IMR-90 (cell line): ENCODE measurements around the gene SLC6A3. TPM values are rescaled to one million over a fixed set of nuclear protein-coding genes. Genes with fewer than 3 reads are reported as not detected.
"Not testable (repeated sequence)": the region's sequence is repeated elsewhere in the genome, so short reads cannot be mapped to it uniquely, and the experiment has no call there.

Experiments
- ATAC-seq: fragments of 200-7000 bp; cut with Tn5 transposase; 2 replicates; pipeline ENCODE4 v1.9.1; 2020; ENCODE audit warnings: low read depth, mild to moderate bottlenecking, moderate library complexity
- BruUV-seq: library from RNA; stranded (reverse); fragments of 400-500 nt; replicated peaks from 2 replicates; lab custom pipeline; 2021; lab: Mats Ljungman, UMichigan
- CTCF ChIA-PET: fragments of 300-600 bp; formaldehyde crosslinking; extraction: SDS; loops from one replicate; lab custom pipeline; 2021; ENCODE audit warnings: antibody characterized with exemption; lab: Yijun Ruan, JAX
- POLR2A ChIA-PET: fragments of 300-600 bp; sonication (Branson Sonifier 250); formaldehyde crosslinking; loops from one replicate; lab custom pipeline; 2022; ENCODE audit warnings: antibody characterized with exemption; ENCODE audit not compliant: unreplicated experiment; lab: Charles Lee
- DNase-seq: peaks from one replicate; pipeline ENCODE4 v3.0.0; 2013
- H2AFZ ChIP-seq: replicated peaks from 2 replicates; pipeline ENCODE3; 2013; ENCODE audit warnings: low read length, mild to moderate bottlenecking; ENCODE audit not compliant: poor library complexity
- H2AK5ac ChIP-seq: 2 replicates; pipeline ENCODE4 v1.6.1; 2013; ENCODE audit warnings: low read depth, low read length, inconsistent platforms
- H2AK9ac ChIP-seq: replicated peaks from 2 replicates; pipeline ENCODE3; 2013; ENCODE audit warnings: mild to moderate bottlenecking, low read depth, low read length, moderate library complexity; ENCODE audit not compliant: poor library complexity
- H2BK120ac ChIP-seq: 2 replicates; pipeline ENCODE4 v1.6.1; 2013; ENCODE audit warnings: low read depth, low read length, inconsistent platforms
- H2BK15ac ChIP-seq: 3 replicates; pipeline ENCODE4 v1.6.1; 2013; ENCODE audit warnings: low read depth, low read length, inconsistent platforms
- H2BK20ac ChIP-seq: 2 replicates; pipeline ENCODE4 v1.6.1; 2013; ENCODE audit warnings: low read depth, mild to moderate bottlenecking, inconsistent platforms, low read length, moderate library complexity
- H2BK5ac ChIP-seq: 2 replicates; pipeline ENCODE4 v1.6.1; 2013; ENCODE audit warnings: mild to moderate bottlenecking, low read depth, low read length, inconsistent platforms; ENCODE audit not compliant: poor library complexity, severe bottlenecking
- H3K14ac ChIP-seq: replicated peaks from 2 replicates; pipeline ENCODE4 v1.6.1; 2013; ENCODE audit warnings: low read depth, low read length, inconsistent platforms
- H3K18ac ChIP-seq: 2 replicates; pipeline ENCODE4 v1.6.1; 2013; ENCODE audit warnings: low read depth, low read length, control low read depth
- H3K23ac ChIP-seq: 2 replicates; pipeline ENCODE4 v1.6.1; 2013; ENCODE audit warnings: low read depth, low read length, inconsistent platforms
- H3K27ac ChIP-seq: 2 replicates; pipeline ENCODE4 v1.5.1; 2013; ENCODE audit warnings: mild to moderate bottlenecking, control low read depth, low read length; ENCODE audit not compliant: insufficient read depth
- H3K27me3 ChIP-seq: 2 replicates; pipeline ENCODE4 v1.6.1; 2013; ENCODE audit warnings: low read length; ENCODE audit not compliant: control insufficient read depth, insufficient read depth
- H3K36me3 ChIP-seq: 2 replicates; pipeline ENCODE4 v1.6.1; 2013; ENCODE audit warnings: low read length, mixed read lengths; ENCODE audit not compliant: control insufficient read depth, insufficient read depth
- H3K4ac ChIP-seq: 2 replicates; pipeline ENCODE4 v1.6.1; 2013; ENCODE audit warnings: low read depth, low read length, inconsistent platforms
- H3K4me1 ChIP-seq: 2 replicates; pipeline ENCODE4 v1.6.1; 2013; ENCODE audit warnings: low read length, mixed read lengths; ENCODE audit not compliant: control insufficient read depth, insufficient read depth
- H3K4me2 ChIP-seq: 2 replicates; pipeline ENCODE4 v1.6.1; 2013; ENCODE audit warnings: low read depth, mild to moderate bottlenecking, control low read depth, low read length, moderate library complexity
- H3K4me3 ChIP-seq: 2 replicates; pipeline ENCODE4 v1.5.1; 2013; ENCODE audit warnings: low read depth, mild to moderate bottlenecking, control low read depth, low read length, moderate library complexity; ENCODE audit not compliant: insufficient read depth
- H3K56ac ChIP-seq: 2 replicates; pipeline ENCODE4 v1.6.1; 2013; ENCODE audit warnings: low read length, inconsistent platforms; ENCODE audit not compliant: insufficient read depth; ENCODE audit errors: extremely low read depth
- H3K79me1 ChIP-seq, 2 experiments: 2 replicates each; pipeline ENCODE4 v1.6.1; 2013; ENCODE audit warnings: low read length in 2 of 2, inconsistent platforms in 1 of 2, low read depth in 1 of 2
- H3K9ac ChIP-seq: 2 replicates; pipeline ENCODE4 v1.6.1; 2013; ENCODE audit warnings: low read depth, low read length, control low read depth
- H3K9me1 ChIP-seq: 2 replicates; pipeline ENCODE4 v1.6.1; 2013; ENCODE audit warnings: low read length, inconsistent platforms; ENCODE audit not compliant: insufficient read depth
- H3K9me3 ChIP-seq: 2 replicates; pipeline ENCODE4 v1.6.1; 2013; ENCODE audit warnings: low read length; ENCODE audit not compliant: control insufficient read depth, insufficient read depth
- H4K20me1 ChIP-seq: 2 replicates; pipeline ENCODE4 v1.6.1; 2013; ENCODE audit warnings: low read length, inconsistent platforms; ENCODE audit not compliant: insufficient read depth
- H4K5ac ChIP-seq: 2 replicates; pipeline ENCODE4 v1.6.1; 2013; ENCODE audit warnings: mild to moderate bottlenecking, low read depth, low read length, control low read depth
- H4K8ac ChIP-seq, 2 experiments: 2 replicates each; pipeline ENCODE4 v1.6.1; 2013; ENCODE audit warnings: low read depth in 2 of 2, low read length in 2 of 2, control low read depth in 1 of 2, inconsistent platforms in 1 of 2
- H4K91ac ChIP-seq: 2 replicates; pipeline ENCODE4 v1.6.1; 2013; ENCODE audit warnings: low read depth, low read length, inconsistent platforms; ENCODE audit not compliant: insufficient read depth
- WGBS, 2 experiments: methylation state at CpG; one replicate each; pipeline versions ENCODE4 v1.1.5 to v1.1.7; 2013; ENCODE audit warnings: missing lambda C conversion rate in 2 of 2; ENCODE audit not compliant: insufficient read length in 1 of 2; ENCODE audit errors: extremely low coverage in 2 of 2; 5-methylcytosine and 5-hydroxymethylcytosine counted together
- dilution Hi-C: fragments of 300-500 bp; cut with HindIII; formaldehyde crosslinking; loops from one replicate; pipeline ENCODE4 v1.14.3; 2018; ENCODE audit warnings: low sequenced_read_pairs; ENCODE audit not compliant: unreplicated experiment
- in situ Hi-C: fragments of 300-500 bp; cut with MboI; formaldehyde crosslinking; loops from 3 replicates; pipeline ENCODE4 v1.14.3; 2019; ENCODE audit warnings: low sequenced_read_pairs, inconsistent platforms, mixed read lengths
- intact Hi-C: fragments of 100-400 bp; cut with micrococcal nuclease; formaldehyde crosslinking; loops from 2 replicates; pipeline ENCODE4 v1.10.0; 2022
- polyA plus RNA-seq, 3 experiments: library from polyadenylated mRNA; depleted of rRNA; stranded (reverse); fragments of >200 nt; gene quantifications; 2 replicates each; pipeline ENCODE4 v1.2.3, GENCODE V29; 2012; ENCODE audit warnings: low replicate concordance in 1 of 3
- total RNA-seq: library from RNA; depleted of rRNA; stranded (reverse); fragments of >200 nt; gene quantifications from 2 replicates; pipeline ENCODE4 v1.2.3, GENCODE V29; 2012

The SLC6A3 gene
- total and polyA plus RNA-seq, 2 of the 4 experiments (the other 2 are of a cell fraction), result not detected

DNA sequence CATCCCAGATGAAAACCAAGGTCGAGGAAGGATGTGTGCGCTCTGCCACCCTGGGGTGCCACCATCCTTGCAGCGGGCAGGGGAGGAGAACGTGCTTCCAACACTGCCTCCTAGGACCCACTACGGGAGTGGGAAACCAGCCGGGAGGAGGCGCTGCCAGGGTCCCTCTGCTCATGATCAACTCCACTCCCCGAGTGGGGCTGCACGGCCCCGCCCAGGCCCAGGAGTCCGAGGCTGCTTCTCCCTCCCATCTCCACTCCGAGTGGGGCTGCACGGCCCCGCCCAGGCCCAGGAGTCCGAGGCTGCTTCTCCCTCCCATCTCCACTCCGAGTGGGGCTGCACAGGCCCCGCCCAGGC lies 30.3 kb upstream of the SLC6A3 start:
- peaks cover 14% of the 10 kb centered on the region for H4K20me1 ChIP-seq
- H3K4ac ChIP-seq, H4K8ac ChIP-seq, H3K27ac ChIP-seq, H2AK5ac ChIP-seq, CTCF ChIA-PET, H3K9ac ChIP-seq, H2AK9ac ChIP-seq, H2AFZ ChIP-seq, H3K4me1 ChIP-seq, H3K14ac ChIP-seq, H3K9me1 ChIP-seq, dilution Hi-C loops, H4K91ac ChIP-seq, DNase-seq, H2BK120ac ChIP-seq, in situ Hi-C loops, BruUV-seq, H3K56ac ChIP-seq, H2BK15ac ChIP-seq, H3K9me3 ChIP-seq, H3K23ac ChIP-seq, H3K4me3 ChIP-seq, H2BK5ac ChIP-seq, H3K79me1 ChIP-seq, H3K27me3 ChIP-seq, H4K5ac ChIP-seq, POLR2A ChIA-PET, ATAC-seq, H2BK20ac ChIP-seq, H3K4me2 ChIP-seq, H3K18ac ChIP-seq: not testable (repeated sequence)
- intact Hi-C loops, result loop anchor here (5.0 kb wide), 1 partner anchor 47 kb away; the partner anchor contains the start of gene LPCAT1
- WGBS, 2 experiments, result 96% methylated on average over 5 of the region's 17 CpGs; no CpG with 5 or more reads in 1 of the 2 experiments
- peaks cover 69% of the 10 kb centered on the region for H3K36me3 ChIP-seq
